HepG2 (cell line): ENCODE measurements around the gene ZMIZ1. TPM values are rescaled to one million over a fixed set of nuclear protein-coding genes. Genes with fewer than 3 reads are reported as not detected.

Experiments
- ATAC-seq: fragments of 200-7000 bp; cut with Tn5 transposase; 3 replicates; pipeline ENCODE4 v1.9.1; 2020; ENCODE audit warnings: mild to moderate bottlenecking, moderate library complexity
- BruUV-seq: library from RNA; stranded (reverse); fragments of 400-500 nt; replicated peaks from 2 replicates; lab custom pipeline; 2021; lab: Mats Ljungman, UMichigan
- CTCF ChIA-PET: fragments of 300-600 bp; formaldehyde crosslinking; extraction: SDS; loops from one replicate; lab custom pipeline; 2021; ENCODE audit warnings: low total read pairs, inconsistent platforms, low intra/inter-chr PET ratio; lab: Yijun Ruan, JAX
- POLR2A ChIA-PET: fragments of 350-600 bp; sonication (Branson Sonifier 250); formaldehyde crosslinking; loops from one replicate; lab custom pipeline; 2020; ENCODE audit warnings: antibody characterized with exemption, inconsistent platforms; lab: Yijun Ruan, JAX
- DNase-seq: peaks from one replicate; pipeline ENCODE4 v3.0.0-alpha.2; 2015; ENCODE audit warnings: low spot score
- FAIRE-seq: peaks from 3 replicates; lab custom pipeline; 2011; peaks lifted over from hg19 to GRCh38; lab: Jason Lieb, UNC
- H2AFZ ChIP-seq: one replicate; pipeline ENCODE4 v1.6.1; 2011; ENCODE audit warnings: low read length, inconsistent platforms
- H3K27ac ChIP-seq: fragments of 300-600 bp; 3 replicates; pipeline ENCODE4 v1.8.0; 2011; ENCODE audit warnings: mixed run types, mild to moderate bottlenecking, mixed read lengths, low read length, inconsistent platforms; ENCODE audit not compliant: insufficient read depth; ENCODE audit errors: extremely low read length
- H3K27me3 ChIP-seq, 2 experiments: fragments of 200-600 bp in 1 of 2; 2 replicates in 1 of 2; 3 replicates in 1 of 2; pipeline versions ENCODE4 v1.6.0 to v1.8.0; 2011; ENCODE audit warnings: low read length in 2 of 2, mild to moderate bottlenecking in 2 of 2, moderate library complexity in 2 of 2, inconsistent platforms in 1 of 2; ENCODE audit not compliant: insufficient read depth in 2 of 2, control insufficient read depth in 1 of 2
- H3K36me3 ChIP-seq, 2 experiments: fragments of 200-600 bp in 1 of 2; replicated peaks in 1 of 2; 2 replicates in 1 of 2; 3 replicates in 1 of 2; pipeline versions ENCODE4 v1.5.1 to v1.8.0; 2011; ENCODE audit warnings: low read length in 2 of 2, inconsistent platforms in 1 of 2; ENCODE audit not compliant: insufficient read depth in 2 of 2, control insufficient read depth in 1 of 2
- H3K4me1 ChIP-seq: 2 replicates; pipeline ENCODE4 v1.5.1; 2012; ENCODE audit warnings: low read length, inconsistent platforms; ENCODE audit not compliant: insufficient read depth
- H3K4me2 ChIP-seq: 2 replicates; pipeline ENCODE4 v1.6.0; 2011; ENCODE audit warnings: low read depth, low read length, inconsistent platforms
- H3K4me3 ChIP-seq, 3 experiments: fragments of 200-600 bp in 1 of 3; sonication (generic), shearing (Covaris generic) in 1 of 3; replicated peaks in 1 of 3; 2 replicates each; pipeline ENCODE4 v1.5.1; 2011 to 2016; ENCODE audit warnings: low read length in 3 of 3, inconsistent platforms in 2 of 3, low read depth in 2 of 3, mild to moderate bottlenecking in 2 of 3, control low read depth in 1 of 3, mixed read lengths in 1 of 3; ENCODE audit not compliant: insufficient read depth in 1 of 3
- H3K79me2 ChIP-seq: one replicate; pipeline ENCODE4 v1.6.1; 2011; ENCODE audit warnings: low read length, inconsistent platforms; ENCODE audit not compliant: insufficient read depth
- H3K9ac ChIP-seq: 2 replicates; pipeline ENCODE4 v1.6.0; 2011; ENCODE audit warnings: mild to moderate bottlenecking, low read depth, low read length, inconsistent platforms; ENCODE audit not compliant: insufficient read depth
- H3K9me3 ChIP-seq: 2 replicates; pipeline ENCODE4 v1.5.1; 2012; ENCODE audit warnings: mild to moderate bottlenecking, low read length
- H4K20me1 ChIP-seq: 2 replicates; pipeline ENCODE4 v1.6.0; 2011; ENCODE audit warnings: inconsistent platforms, mild to moderate bottlenecking, low read length, moderate library complexity; ENCODE audit not compliant: insufficient read depth
- CBX5 ChIP-seq: sonication (generic); formaldehyde crosslinking; IDR thresholded peaks from 2 replicates; pipeline ENCODE4 v1.4.0; 2020; ENCODE audit warnings: missing genetic modification reagents, borderline replicate concordance
- HNF4A ChIP-seq: sonication (generic); formaldehyde crosslinking; IDR thresholded peaks from 2 replicates; pipeline ENCODE4 v1.4.0; 2020; ENCODE audit warnings: missing genetic modification reagents
- NCOA5 ChIP-seq: sonication (generic); formaldehyde crosslinking; IDR thresholded peaks from 2 replicates; pipeline ENCODE4 v1.4.0; 2020; ENCODE audit warnings: missing genetic modification reagents
- TARDBP ChIP-seq: sonication (generic); formaldehyde crosslinking; IDR thresholded peaks from 2 replicates; pipeline ENCODE4 v1.8.0; 2022; ENCODE audit warnings: mild to moderate bottlenecking, missing genetic modification reagents
- ZC3H13 ChIP-seq: sonication (generic); formaldehyde crosslinking; IDR thresholded peaks from 2 replicates; pipeline ENCODE4 v1.8.1; 2023; ENCODE audit warnings: mild to moderate bottlenecking, missing genetic modification reagents, moderate library complexity
- ZFP36L2 ChIP-seq: sonication (generic); formaldehyde crosslinking; IDR thresholded peaks from 2 replicates; pipeline ENCODE4 v1.4.0; 2020; ENCODE audit warnings: missing genetic modification reagents
- ZFX ChIP-seq: sonication (generic); formaldehyde crosslinking; IDR thresholded peaks from 2 replicates; pipeline ENCODE4 v1.4.0; 2020; ENCODE audit warnings: mild to moderate bottlenecking, low read depth, missing genetic modification reagents, moderate library complexity
- ZMYM3 ChIP-seq: sonication (generic); formaldehyde crosslinking; IDR thresholded peaks from 2 replicates; pipeline ENCODE4 v1.5.1; 2020; ENCODE audit warnings: mild to moderate bottlenecking, missing genetic modification reagents
- ZNF44 ChIP-seq: sonication (generic); formaldehyde crosslinking; IDR thresholded peaks from 2 replicates; pipeline ENCODE4 v1.5.1; 2020; ENCODE audit warnings: mild to moderate bottlenecking, missing genetic modification reagents
- ZNF629 ChIP-seq: sonication (generic); formaldehyde crosslinking; conservative IDR thresholded peaks from 2 replicates; pipeline ENCODE4 v1.5.0; 2020; ENCODE audit warnings: missing genetic modification reagents
- ZSCAN29 ChIP-seq: sonication (generic); formaldehyde crosslinking; conservative IDR thresholded peaks from 2 replicates; pipeline ENCODE4 v1.4.0; 2020; ENCODE audit warnings: mild to moderate bottlenecking, missing genetic modification reagents
- WGBS: methylation state at CpG from one replicate; pipeline ENCODE4 v1.1.6; 2017; ENCODE audit warnings: low lambda C conversion rate; 5-methylcytosine and 5-hydroxymethylcytosine counted together
- in situ Hi-C: cut with HindIII; loops from 2 replicates; pipeline ENCODE4 v1.10.0; 2017; ENCODE audit warnings: low pct_unique_long_range_greater_than_20kb; ENCODE audit not compliant: extremely low pct_ligation_motif_present
- intact Hi-C: fragments of 100-400 bp; cut with micrococcal nuclease; formaldehyde crosslinking; loops from one replicate; pipeline ENCODE4 v1.10.0; 2022; ENCODE audit not compliant: unreplicated experiment
- polyA plus RNA-seq, 8 experiments: library from polyadenylated mRNA; depleted of rRNA in 3 of 8; stranded (reverse) in 7 of 8; unstranded in 1 of 8; fragments of >200 nt; fragmentation: Illumina TruSeq in 4 of 8; extraction: Trizol in 4 of 8; gene quantifications; 2 replicates each; pipeline versions ENCODE4 v1.2.1 to v1.2.3, GENCODE V29; 2011 to 2016; ENCODE audit warnings: low read depth in 4 of 8, missing spikeins in 1 of 8, mixed read lengths in 1 of 8; ENCODE audit not compliant: insufficient read depth in 1 of 8
- total RNA-seq, 5 experiments: library from RNA; depleted of rRNA; stranded (reverse); fragments of >200 nt; fragmentation: Illumina TruSeq; extraction: Trizol; gene quantifications; 2 replicates each; pipeline ENCODE4 v1.2.3, GENCODE V29; 2016; ENCODE audit warnings: low read depth in 1 of 5
- TF ChIP-seq, protein P1 (sequence below): sonication (generic); formaldehyde crosslinking; IDR thresholded peaks from 2 replicates; pipeline ENCODE4 v1.4.0; 2020; ENCODE audit warnings: low read depth, mild to moderate bottlenecking, missing genetic modification reagents
- TF ChIP-seq, protein P2 (sequence below): sonication (generic); formaldehyde crosslinking; conservative IDR thresholded peaks from 2 replicates; pipeline ENCODE4 v1.4.0; 2020; ENCODE audit warnings: mild to moderate bottlenecking, missing genetic modification reagents, moderate library complexity
- TF ChIP-seq, protein P3 (sequence below): IDR thresholded peaks from 2 replicates; pipeline ENCODE4 v1.6.1; 2016; ENCODE audit warnings: low read depth, borderline replicate concordance
- TF ChIP-seq, protein P4 (sequence below): sonication (generic); formaldehyde crosslinking; IDR thresholded peaks from 2 replicates; pipeline ENCODE4 v1.4.0; 2020; ENCODE audit warnings: missing genetic modification reagents

The ZMIZ1 gene
- total and polyA plus RNA-seq, 2 of the 13 experiments (the other 11 are each of a cell fraction or from before 2014, with no cell fraction given), result 5.3 to 10.2 TPM

DNA sequence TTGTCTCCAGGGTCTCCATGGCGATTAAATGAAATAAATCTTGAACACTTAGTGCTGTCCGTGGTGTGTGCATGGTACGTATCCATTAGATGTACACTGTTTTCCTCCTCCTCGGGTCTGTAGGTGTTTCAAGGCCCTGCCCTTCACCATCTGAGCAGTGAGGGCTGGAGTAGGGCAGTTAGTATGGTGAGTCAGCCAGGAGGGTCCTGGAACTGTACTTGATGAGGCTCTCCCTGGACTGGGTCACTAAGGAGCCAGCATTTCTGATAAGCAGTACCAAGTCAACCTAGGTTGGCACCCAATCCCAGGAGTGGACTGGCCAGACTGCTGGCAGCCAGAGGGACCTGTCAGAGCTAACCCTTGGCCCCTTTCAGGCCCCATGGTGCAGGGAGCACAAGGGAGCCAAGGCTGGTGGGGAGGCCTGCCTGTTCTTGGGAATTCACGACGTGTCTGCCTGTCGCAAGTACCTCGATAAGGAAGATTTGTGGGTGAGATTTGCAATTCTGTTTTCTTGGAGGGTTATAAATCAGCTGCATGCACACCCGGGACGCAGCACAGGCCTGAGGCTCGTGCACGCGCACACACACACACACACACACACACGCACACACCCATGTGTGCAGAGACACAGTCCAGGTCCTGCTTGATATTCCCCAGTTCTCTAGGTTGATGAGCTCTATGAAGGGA, 114.2 kb downstream of the ZMIZ1 start (continued):
- TF ChIP-seq HNF4A (CRISPR knock-in tag) (0 out of 2 replicates have a peak, but pooled peaks have one; percentile 17), ZFP36L2 (CRISPR knock-in tag) (no peak), ZMYM3 (CRISPR knock-in tag) (no peak), ZFX (CRISPR knock-in tag) (peak; percentile 19; the same call in 1 of the 2 replicates), CBX5 (CRISPR knock-in tag) (no peak)
- TF ChIP-seq, protein P1, sequence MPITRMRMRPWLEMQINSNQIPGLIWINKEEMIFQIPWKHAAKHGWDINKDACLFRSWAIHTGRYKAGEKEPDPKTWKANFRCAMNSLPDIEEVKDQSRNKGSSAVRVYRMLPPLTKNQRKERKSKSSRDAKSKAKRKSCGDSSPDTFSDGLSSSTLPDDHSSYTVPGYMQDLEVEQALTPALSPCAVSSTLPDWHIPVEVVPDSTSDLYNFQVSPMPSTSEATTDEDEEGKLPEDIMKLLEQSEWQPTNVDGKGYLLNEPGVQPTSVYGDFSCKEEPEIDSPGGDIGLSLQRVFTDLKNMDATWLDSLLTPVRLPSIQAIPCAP (CRISPR knock-in tag), result no peak

DNA sequence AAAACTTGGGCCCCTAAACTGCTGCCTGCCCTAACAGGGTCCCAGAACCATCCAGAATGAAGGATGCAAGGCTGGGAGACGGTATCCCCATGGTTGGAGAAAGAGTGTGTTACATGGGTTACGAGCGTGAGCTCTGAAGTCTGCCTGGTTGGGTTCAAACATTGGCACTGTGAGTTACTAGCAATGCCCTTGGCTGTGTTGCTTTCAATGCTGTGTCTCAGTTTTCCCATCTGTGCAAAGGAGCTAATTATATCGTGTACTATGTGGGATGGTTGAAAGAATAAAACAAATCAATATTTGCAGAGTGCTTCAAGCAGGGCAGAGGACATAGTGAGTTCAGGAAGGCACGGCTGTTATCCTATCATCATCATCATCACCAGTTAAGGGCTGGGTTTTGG, 114.7 kb downstream of the ZMIZ1 start:
- Histone ChIP-seq H3K4me1 (peaks cover 100% of the 10 kb centered on the region), H3K9me3 (no peaks in the 10 kb centered on the region), H3K79me2 (peaks cover 8% of the 10 kb centered on the region), H2AFZ (no peak overlapping the region), H3K4me2 (peak overlapping the region; percentile 67), H3K4me3 (peak overlapping the region in 1 of 3 experiments; percentile 50; a peak in 1 of 6 replicates), H3K27me3 (no peaks in the 10 kb centered on the region), H4K20me1 (no peaks in the 10 kb centered on the region), H3K36me3 (peaks cover 13 to 45% of the 10 kb centered on the region in 2 experiments), H3K27ac (peak overlapping the region; percentile 93), H3K9ac (peak overlapping the region; percentile 68)
- in situ Hi-C loops, result loop anchor here (25.0 kb wide), 1 partner anchor 96 kb away; no protein-coding TSS in a partner anchor
- intact Hi-C loops, result no loop called here
- FAIRE-seq (no peak), ATAC-seq (no peak), DNase-seq (no peak)
- WGBS, result 81% methylated on average over 5 of the region's 5 CpGs
- no TSS peak for BruUV-seq
- ChIA-PET POLR2A (interaction anchor here (0.6 to 3.3 kb wide), 7 partner anchors 11 to 210 kb away, joined by 3 to 31 read pairs (median 4); no protein-coding TSS in a partner anchor), CTCF (no interaction called here)
- TF ChIP-seq, protein P2, sequence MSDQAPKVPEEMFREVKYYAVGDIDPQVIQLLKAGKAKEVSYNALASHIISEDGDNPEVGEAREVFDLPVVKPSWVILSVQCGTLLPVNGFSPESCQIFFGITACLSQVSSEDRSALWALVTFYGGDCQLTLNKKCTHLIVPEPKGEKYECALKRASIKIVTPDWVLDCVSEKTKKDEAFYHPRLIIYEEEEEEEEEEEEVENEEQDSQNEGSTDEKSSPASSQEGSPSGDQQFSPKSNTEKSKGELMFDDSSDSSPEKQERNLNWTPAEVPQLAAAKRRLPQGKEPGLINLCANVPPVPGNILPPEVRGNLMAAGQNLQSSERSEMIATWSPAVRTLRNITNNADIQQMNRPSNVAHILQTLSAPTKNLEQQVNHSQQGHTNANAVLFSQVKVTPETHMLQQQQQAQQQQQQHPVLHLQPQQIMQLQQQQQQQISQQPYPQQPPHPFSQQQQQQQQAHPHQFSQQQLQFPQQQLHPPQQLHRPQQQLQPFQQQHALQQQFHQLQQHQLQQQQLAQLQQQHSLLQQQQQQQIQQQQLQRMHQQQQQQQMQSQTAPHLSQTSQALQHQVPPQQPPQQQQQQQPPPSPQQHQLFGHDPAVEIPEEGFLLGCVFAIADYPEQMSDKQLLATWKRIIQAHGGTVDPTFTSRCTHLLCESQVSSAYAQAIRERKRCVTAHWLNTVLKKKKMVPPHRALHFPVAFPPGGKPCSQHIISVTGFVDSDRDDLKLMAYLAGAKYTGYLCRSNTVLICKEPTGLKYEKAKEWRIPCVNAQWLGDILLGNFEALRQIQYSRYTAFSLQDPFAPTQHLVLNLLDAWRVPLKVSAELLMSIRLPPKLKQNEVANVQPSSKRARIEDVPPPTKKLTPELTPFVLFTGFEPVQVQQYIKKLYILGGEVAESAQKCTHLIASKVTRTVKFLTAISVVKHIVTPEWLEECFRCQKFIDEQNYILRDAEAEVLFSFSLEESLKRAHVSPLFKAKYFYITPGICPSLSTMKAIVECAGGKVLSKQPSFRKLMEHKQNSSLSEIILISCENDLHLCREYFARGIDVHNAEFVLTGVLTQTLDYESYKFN (CRISPR knock-in tag), result 0 out of 2 replicates have a peak, but pooled peaks have one; percentile 6
- TF ChIP-seq ZC3H13 (CRISPR knock-in tag), result 0 out of 2 replicates have a peak, but pooled peaks have one; percentile 6
- TF ChIP-seq ZNF44 (CRISPR knock-in tag), result no peak
- TF ChIP-seq ZSCAN29 (CRISPR knock-in tag), result no peak
- TF ChIP-seq, protein P3, sequence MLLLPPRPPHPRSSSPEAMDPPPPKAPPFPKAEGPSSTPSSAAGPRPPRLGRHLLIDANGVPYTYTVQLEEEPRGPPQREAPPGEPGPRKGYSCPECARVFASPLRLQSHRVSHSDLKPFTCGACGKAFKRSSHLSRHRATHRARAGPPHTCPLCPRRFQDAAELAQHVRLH (CRISPR knock-in tag), result peak; percentile 9; the same call in 1 of the 2 replicates
- TF ChIP-seq NCOA5, result 0 out of 2 replicates have a peak, but pooled peaks have one; percentile 8
- peak; percentile 94 for TF ChIP-seq ZNF629 (CRISPR knock-in tag)
- TF ChIP-seq, protein P4, sequence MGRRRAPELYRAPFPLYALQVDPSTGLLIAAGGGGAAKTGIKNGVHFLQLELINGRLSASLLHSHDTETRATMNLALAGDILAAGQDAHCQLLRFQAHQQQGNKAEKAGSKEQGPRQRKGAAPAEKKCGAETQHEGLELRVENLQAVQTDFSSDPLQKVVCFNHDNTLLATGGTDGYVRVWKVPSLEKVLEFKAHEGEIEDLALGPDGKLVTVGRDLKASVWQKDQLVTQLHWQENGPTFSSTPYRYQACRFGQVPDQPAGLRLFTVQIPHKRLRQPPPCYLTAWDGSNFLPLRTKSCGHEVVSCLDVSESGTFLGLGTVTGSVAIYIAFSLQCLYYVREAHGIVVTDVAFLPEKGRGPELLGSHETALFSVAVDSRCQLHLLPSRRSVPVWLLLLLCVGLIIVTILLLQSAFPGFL, result no peak
- TF ChIP-seq TARDBP, result peak; percentile 26; the same call in 1 of the 2 replicates
